GM19324 (cell line): ENCODE data around the gene EIF4G3.
"Not testable (repeated sequence)": the region's sequence is repeated elsewhere in the genome, so short reads cannot be mapped to it uniquely, and the experiment has no call there.

Experiments
- ATAC-seq: cut with Tn5 transposase; IDR thresholded peaks from one replicate; pipeline ENCODE4 v1.9.1; 2021; ENCODE audit warnings: mild to moderate bottlenecking, moderate library complexity; ENCODE audit not compliant: unreplicated experiment, low FRiP score

The EIF4G3 gene

DNA sequence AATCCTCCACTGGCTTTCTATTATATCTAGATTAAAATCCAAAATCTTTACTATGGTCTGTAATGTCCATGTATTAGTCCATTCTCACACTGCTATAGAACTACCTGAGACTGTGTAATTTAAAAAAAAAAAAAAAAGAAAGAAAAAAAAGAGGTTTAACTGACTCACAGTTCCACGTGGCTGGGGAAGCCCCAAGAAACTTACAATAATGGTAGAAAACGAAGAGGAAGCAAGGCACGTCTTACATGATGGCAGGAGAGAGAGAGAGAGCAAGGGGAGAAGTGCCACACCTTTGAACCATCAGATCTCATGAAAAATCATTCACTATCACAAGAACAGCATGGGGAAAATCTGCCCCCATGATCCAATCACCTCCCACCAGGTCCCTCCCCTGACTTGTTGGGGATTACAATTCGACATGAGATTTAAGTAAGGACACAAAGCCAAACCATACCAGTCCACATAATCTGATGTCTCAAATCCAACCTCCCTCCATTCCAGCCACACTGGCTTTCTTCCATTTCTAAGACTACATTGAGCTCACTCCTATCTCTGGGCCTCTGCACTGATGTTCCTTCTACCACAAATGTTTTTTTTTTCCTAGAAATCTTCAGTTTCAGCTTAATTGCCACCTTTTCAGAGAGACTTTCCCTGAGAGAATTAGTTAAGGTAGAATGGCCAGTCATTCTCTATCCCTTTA is 92.4 kb downstream of the EIF4G3 start:
- no peak for ATAC-seq

DNA sequence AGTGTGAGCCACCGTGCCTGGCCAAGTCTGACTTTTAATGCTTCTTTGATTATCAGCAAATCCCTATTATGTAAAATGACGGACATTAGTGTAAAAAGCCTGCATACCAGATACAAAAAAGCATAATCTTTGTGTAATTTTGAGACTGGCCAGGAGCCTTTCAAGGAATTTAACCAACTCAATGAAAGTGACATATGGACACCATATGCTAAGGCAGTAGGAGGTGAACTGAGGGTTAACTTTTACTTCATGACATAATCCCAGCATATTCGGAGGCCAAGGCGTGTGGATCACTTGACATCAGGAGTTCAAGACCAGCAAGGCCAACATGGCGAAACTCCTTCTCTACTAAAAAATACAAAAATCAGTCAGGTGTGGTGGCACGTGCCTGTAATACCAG is 94.6 kb downstream of the EIF4G3 start:
- ATAC-seq: no peak

DNA sequence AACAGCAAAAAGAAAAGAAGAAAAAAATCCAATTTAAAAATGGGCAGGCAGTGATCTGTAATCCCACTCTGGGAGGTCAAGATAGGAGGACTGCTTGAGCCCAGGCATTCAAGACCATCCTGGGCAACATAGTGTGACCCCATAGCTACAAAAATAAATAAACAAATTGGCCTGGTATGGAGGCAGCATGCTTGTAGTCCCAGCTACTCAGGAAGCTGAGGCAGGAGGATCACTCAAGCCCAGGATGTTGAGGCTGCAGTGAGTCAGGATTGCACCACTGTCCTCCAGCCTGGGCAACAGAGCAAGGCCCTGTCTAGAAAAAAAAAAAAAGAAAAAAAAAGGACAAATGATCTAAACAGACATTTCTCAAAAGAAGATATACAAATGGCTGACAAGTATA is 99.6 kb downstream of the EIF4G3 start:
- no peak for ATAC-seq

DNA sequence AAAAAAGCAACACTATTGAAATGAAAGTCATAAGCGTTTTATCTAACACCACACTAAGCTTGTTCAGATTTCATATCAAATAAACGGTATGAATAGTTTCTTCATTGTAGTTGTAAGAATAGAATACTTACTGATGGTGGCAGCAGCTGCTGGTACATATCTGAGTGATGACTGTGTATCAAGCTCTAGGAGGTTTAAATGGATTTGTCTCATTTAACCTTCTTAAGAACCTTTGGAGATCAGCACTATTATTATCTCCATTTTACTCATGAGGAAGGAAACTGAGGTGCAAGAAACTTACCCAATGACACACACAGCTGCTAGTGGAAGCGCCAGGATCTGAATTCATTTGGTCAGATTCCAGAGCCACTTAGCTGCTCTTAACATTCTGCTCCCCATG is 104.0 kb downstream of the EIF4G3 start:
- no peak for ATAC-seq

DNA sequence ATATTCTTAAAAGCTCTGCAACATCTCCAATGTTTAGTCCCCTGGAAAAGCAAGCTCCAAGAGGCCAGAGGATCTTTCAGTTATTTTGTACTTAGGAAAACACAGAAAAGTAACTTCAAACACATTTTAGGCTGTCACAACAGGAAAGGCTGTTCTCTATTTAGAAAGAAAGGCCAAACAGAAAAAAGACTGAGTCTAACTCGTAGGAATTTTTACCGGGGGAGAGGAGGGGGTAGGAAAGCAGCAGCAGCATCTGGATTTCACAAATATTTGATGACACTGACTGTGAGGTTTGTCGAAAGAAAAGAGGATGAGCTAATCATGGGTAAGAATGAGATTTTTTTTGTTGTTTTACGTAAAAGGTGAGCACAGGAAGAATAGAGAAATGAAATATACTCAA is 107.1 kb downstream of the EIF4G3 start:
- ATAC-seq: no peak

DNA sequence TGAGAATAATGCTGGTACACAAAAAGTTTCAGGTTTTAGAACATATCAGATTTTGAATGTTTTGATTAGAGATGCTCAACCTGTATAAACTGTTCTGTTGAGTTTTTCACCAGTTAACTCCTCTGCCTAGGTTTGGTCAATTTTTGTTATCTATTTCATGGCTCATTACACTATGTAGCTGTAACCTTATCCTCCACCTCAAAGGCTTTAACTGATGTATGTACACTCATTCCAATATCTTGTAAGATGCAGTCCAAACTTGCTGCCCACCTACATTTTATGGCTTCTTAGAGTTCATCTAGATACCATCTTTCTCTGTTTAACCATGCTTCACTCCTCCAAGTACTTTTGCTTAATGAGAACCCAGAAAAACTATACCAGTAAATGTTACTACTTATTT is 107.8 kb downstream of the EIF4G3 start:
- ATAC-seq: no peak

DNA sequence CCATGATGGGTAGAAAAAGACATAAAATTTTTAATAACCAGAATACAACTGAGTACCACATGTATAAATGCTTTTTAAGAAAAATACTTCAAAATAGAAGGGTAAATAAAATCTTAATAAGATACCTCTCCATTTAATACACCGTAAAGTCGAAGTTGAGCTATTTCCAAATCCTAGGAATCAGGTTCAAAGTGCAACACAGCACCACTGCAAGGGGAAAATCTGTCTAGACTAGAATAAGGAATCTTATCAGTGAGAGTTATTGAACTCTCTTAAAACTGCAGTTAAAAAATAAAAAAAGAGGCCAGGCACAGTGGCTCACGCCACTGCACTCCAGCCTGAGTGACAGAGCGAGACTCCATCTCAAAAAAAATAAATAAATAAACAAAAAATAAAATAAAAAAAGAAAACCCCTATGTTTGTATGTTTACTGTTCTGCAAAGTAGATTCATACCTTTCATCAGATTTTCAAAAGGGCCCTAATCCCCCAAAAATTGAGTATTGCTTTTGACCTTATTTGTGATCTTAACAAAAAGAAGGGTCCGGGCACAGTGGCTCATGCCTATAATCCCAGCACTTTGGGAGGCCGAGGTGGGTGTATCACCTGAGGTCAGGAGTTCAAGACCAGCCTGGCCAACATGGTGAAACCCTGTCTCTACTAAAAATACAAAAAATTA is 109.0 kb downstream of the EIF4G3 start:
- ATAC-seq: no peak

DNA sequence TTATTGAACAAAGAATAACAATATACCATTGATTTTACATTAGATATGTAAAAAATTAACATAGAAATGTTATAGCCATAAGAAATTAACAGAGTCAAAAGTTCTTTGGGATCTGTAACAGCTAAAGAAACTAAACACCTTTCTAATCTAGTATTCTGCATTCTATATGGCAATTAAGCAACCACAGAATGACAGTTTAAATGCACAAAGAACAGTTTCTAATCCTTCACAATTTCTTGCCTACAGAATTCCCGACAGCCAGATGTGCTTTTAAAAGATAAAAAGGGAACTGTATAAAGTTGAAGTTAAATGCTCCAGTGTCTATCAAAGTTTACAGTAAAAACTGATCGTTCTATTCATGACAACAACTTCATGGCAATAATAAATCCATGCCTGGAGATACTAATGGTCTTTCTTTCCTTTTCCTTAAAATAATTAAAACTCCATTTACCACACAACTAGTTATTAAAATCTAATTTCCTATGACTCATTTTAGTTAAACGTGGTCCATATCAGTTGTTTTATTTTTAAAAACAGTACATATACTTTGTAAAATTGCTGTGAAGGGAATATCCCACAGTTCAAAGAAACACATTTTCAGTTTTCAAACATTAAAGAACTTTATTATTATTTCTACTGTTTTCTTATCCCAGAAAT is 110.2 kb downstream of the EIF4G3 start:
- ATAC-seq: no peak

DNA sequence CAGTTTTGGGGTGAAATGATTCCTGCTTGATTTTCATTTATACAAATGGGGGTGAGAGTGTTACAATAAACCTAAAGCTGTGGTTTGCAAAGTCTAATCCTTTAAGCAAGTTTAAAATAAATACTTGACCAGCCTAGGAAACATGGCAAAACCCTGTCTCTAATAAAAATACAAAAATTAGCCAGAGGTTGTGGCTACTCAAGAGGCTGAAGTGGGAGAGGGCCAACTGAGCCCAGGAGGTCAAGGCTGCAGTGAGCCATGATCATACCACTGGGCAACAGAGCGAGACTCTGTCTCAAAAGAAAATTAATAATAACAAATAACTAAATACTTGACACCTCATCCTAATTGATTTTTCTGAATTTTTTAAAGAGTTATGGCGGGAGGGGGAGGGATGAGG is 110.8 kb downstream of the EIF4G3 start:
- ATAC-seq: no peak

DNA sequence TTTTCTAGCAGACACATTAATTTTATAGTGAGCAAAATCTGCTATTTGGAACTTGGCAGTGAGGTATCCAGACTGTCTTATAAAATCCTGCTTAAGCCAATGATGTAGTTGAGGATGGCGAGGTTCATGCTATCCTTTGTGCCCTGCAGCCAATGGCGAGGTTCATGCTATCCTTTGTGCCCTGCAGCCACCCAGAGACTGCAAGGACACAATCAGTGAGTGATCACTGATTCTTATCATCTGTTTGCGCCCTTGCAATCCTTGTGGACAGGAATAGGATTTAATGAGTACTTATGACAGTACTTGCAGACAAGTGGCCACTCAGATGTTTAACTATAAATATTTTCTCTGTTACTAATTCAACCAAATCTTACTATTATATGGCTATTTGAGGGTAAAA is 112.6 kb downstream of the EIF4G3 start:
- no peak for ATAC-seq

DNA sequence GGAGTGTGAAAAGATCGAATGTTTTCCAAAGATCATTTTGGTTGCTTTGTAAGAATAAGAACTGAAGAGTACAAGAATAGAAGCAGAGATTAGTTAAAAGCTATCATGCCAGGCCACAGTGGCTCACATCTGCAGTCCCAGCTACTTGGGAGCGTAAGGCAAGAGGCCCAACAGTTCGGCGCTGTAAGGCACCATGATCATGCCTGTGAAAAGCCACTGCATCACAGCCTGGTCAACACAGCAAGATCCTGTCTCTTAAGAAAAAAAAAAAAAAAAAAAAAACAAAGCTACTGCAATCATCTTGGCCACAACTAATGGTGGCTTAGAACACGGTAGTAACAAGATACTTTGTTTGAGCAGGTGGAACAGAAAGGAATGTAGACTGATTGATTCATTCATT is 116.2 kb downstream of the EIF4G3 start:
- no peak for ATAC-seq

DNA sequence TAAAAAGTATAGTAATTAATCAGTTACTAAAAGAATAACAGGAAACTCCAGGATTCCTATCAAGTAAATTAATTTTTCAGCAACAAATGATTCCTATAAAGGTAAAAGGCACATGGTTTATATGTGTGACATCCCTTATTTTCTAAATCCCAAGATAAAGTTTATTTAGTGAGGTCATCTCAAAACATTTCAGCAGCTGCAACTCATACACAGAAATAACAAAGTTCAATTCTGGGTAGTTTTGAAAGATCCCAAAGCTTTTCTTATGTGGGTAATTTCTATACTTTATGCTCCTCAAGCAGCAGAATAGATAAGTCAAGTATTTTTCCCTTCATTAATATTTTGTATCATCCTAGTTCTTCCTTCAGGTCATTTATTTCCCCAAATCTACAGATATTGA is 117.7 kb downstream of the EIF4G3 start:
- ATAC-seq: no peak

DNA sequence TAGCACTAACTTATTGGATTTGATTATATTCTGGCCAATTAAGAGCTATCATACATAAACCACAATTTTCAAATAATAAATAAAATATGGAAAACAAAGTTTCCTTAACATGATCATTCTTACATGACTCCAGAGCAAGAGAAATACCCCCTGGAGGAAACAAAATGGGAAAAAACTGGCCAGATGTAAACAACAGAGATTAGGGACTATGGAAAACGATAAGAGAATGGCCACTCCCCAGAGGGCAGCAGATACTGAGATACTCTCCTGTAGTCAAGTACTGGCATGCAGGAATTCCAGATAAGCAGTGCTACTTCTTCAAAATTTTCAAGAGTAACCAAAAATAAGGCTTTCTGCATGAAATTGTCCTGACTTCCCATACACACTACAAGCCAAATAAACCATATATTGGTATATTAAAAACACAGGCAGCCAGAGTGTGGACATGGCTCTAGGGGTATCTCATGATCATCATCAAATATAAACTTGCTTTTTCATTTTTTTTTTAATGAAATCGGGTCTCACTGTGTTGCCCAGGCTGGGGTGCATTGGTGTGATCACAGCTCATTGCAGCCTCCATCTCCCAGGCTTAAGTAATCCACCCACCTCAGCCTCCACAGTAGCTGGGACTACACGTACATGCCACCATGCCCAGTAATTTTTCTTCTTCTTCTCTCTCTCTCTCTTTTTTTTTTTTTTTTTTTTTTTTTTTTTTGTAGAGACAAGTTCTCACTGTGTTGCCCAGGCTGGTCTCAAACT is 118.5 kb downstream of the EIF4G3 start:
- no peak for ATAC-seq

DNA sequence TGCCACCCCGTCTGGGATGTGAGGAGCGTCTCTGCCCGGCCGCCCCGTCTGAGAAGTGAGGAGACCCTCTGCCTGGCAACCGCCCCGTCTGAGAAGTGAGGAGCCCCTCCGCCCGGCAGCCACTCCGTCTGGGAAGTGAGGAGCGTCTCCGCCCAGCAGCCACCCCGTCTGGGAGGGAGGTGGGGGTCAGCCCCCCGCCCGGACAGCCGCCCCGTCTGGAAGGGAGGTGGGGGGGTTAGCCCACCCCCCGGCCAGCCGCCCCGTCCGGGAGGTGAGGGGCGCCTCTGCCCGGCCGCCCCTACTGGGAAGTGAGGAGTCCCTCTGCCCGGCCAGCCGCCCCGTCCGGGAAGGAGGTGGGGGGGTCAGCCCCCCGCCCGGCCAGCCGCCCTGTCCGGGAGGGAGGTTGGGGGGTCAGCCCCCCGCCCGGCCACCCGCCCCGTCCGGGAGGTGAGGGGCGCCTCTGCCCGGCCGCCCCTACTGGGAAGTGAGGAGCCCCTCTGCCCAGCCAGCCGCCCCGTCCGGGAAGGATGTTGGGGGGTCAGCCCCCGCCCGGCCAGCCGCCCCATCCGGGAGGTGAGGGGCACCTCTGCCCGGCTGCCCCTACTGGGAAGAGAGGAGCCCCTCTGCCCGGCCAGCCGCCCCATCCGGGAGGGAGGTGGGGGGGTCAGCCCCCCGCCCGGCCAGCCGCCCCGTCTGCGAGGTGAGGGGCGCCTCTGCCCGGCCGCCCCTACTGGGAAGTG is 123.3 kb downstream of the EIF4G3 start:
- ATAC-seq: not testable (repeated sequence)

DNA sequence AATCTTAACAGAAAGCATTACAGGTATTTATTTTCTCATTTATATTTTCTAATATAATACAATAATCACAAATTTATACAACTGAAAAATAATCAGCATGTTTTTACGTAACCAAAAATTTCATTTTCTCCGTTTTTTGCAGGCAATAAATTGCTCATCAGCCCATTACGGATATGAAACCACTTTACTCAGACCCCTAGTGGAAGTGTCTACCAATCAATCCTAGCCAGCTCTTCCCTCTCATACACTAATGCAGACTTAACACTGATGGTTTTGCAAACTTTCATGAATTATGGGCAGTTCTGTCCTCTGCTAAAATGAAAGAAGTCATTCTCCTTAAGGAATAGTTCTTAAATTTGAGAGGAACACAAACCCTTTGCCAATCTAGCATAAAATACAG is 124.7 kb downstream of the EIF4G3 start:
- ATAC-seq: no peak

DNA sequence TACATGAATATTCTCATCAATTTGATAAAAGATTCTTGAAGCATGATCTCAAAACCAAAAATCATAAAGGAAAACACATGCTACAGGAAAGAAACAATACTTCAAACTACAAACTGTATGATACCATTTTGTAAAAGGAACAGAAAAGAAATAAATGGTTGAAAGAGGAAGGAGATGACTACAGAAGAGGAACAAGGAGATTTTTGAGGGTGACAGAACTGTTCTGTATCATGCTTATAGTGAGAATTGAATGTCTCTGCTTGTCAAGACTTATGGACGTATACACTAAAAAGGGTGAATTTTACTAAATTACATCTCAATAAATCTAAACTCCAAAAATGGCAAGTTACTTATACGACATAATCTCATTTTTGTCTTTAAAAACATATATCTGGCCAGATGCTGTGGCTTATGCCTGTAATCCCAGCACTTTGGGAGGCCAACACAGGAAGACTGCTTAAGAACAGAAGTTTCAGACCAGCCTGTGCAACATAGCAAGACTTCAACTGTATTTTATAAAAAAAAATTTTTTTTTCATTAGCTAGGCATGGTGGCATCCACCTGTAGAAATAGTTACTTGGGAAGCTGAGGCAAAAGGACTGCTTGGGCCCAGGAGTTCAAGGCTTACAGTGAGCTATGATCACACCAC is 125.4 kb downstream of the EIF4G3 start:
- ATAC-seq: no peak

DNA sequence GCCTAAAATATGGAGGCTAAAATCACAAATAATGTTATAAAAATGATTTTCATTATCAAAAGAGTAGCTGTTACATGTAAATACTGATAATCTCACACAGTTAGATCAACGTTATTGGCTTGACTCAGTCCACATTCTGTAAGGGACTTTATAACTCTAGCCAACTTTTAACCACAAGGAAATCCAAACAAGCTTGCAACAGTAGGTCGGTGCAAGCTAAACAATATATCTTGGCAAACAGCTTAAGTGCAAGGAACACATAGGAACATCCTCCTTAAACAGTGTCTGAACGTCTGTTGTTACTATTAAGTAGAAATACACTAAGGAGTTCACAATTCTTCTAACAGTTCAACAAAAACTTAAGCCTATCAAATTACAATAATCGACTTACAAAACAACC is 126.7 kb downstream of the EIF4G3 start:
- ATAC-seq: no peak

DNA sequence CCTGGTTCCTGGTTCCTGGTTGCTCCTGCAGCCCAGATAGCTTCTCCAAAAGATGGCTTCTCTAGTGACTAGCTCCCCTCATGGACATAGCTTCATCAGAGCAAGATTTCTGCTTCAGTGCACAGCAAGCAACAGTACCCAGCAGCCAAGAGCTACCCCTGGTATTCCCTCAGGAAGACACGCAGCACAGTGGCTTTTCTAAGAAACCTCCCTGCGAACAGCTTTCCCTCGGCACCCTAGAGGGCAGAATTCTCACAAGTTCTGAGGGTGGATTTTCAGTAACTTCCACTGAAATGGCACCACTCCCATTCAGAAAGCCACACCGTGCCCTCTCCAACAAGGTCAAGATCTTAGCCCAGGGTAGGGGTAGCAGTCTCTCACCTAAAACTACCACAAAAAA is 128.2 kb downstream of the EIF4G3 start:
- no peak for ATAC-seq

DNA sequence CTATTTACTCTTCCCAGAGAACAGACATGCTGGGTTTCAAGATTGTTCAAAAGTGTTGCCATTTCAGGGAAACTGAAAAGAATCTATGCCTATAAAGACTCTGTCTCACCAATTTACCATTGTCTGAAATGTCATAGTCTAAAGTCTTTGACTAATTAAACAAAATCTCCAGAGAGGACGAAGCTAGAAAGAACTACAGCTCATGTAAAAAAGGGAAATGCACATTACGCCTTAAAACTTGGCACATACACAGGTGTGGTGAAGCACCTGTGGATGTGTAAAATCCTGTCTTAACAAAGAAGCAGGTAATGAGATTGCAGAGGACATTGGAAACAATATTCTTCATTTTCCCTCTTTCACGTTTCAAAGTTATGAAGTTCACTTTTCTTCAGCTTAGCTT is 130.6 kb downstream of the EIF4G3 start:
- ATAC-seq: no peak

DNA sequence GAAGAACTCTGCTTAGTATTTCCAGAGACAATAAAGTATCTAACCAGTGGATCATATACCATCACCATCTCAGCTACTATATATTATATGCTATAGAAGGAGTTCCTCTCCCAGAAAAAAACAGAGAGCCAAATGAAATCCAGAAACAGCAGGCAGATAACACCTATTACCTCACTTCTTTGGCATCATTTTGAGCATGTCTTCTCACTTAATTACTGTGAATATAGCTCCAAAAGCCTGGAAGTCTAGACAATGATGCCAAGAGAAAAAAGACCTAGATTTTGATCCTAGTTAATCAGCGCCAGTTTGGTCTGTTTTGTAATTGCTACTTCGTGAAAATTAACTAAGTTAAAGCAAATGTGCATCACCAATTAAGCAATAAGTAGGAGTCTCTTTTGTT is 131.3 kb downstream of the EIF4G3 start:
- ATAC-seq: no peak
